Measurements from ENCODE around the gene RAI1.

The RAI1 gene

GRCh38 chr17:17667231-17667630, 14.0 kb upstream of the RAI1 start:
- ChIA-PET CTCF (interaction anchor here (0.7 to 0.9 kb wide), 2 partner anchors 14 to 15 kb away, joined by 3 read pairs; no protein-coding TSS in a partner anchor), POLR2A (no interaction called here)
- no peak for TF ChIP-seq SP1 (IDR thresholded peaks at IDR 0.05)
- TF ChIP-seq L3MBTL2 (conservative IDR thresholded peaks at IDR 0.05): no peak
- no peak for TF ChIP-seq FOXK2 (IDR thresholded peaks at IDR 0.05)
- no peak for TF ChIP-seq FOXA1 (IDR thresholded peaks at IDR 0.05)
- TF ChIP-seq PKNOX1 (IDR thresholded peaks at IDR 0.05): no peak
- no peak for TF ChIP-seq TARDBP (IDR thresholded peaks at IDR 0.05)
- TF ChIP-seq ZNF384 (IDR thresholded peaks at IDR 0.05): no peak
- TF ChIP-seq FOXM1 (IDR thresholded peaks at IDR 0.05; ENCODE audit: borderline replicate concordance): no peak
- TF ChIP-seq CTBP1 (IDR thresholded peaks at IDR 0.05; ENCODE audit: borderline replicate concordance): no peak
- TF ChIP-seq HDGF (IDR thresholded peaks at IDR 0.05; ENCODE audit: borderline replicate concordance): no peak

GRCh38 chr17:17667947-17668346, 13.3 kb upstream of the RAI1 start:
- TF ChIP-seq FOXM1 (IDR thresholded peaks at IDR 0.05; ENCODE audit: borderline replicate concordance): no peak
- TF ChIP-seq ELF4 (IDR thresholded peaks at IDR 0.05): no peak
- no peak for TF ChIP-seq LEF1 (IDR thresholded peaks at IDR 0.05; ENCODE audit: borderline replicate concordance)
- TF ChIP-seq ARNT (IDR thresholded peaks at IDR 0.05): no peak
- TF ChIP-seq FOXK2 (IDR thresholded peaks at IDR 0.05): no peak
- no peak for TF ChIP-seq NFRKB (IDR thresholded peaks at IDR 0.05)
- no peak for TF ChIP-seq L3MBTL2 (conservative IDR thresholded peaks at IDR 0.05)
- no peak for TF ChIP-seq SUZ12 (IDR thresholded peaks at IDR 0.05)
- no peak for TF ChIP-seq HDGF (IDR thresholded peaks at IDR 0.05; ENCODE audit: borderline replicate concordance)
- no peak for TF ChIP-seq CTBP1 (IDR thresholded peaks at IDR 0.05; ENCODE audit: borderline replicate concordance)
- no peak for TF ChIP-seq SP1 (IDR thresholded peaks at IDR 0.05)
- TF ChIP-seq TARDBP (IDR thresholded peaks at IDR 0.05): no peak
- no peak for TF ChIP-seq BHLHE40 (IDR thresholded peaks at IDR 0.05; ENCODE audit: borderline replicate concordance)
- TF ChIP-seq PKNOX1 (IDR thresholded peaks at IDR 0.05): no peak
- CTCF ChIA-PET: interaction anchor here (0.7 kb wide), 2 partner anchors 13 to 27 kb away, joined by 3 read pairs; no protein-coding TSS in a partner anchor
- DNase-seq (ENCODE audit: extremely low spot score): no peak
- POLR2A ChIA-PET: interaction anchor here (1.8 kb wide), 1 partner anchor 168 kb away, joined by 7 read pairs; the partner anchor contains the start of gene SREBF1

More at GRCh38 chr17:17667231-17667630, 14.0 kb upstream of the RAI1 start:
- DNase-seq (ENCODE audit: extremely low spot score): no peak

- ChIA-PET POLR2A (interaction anchor here (1.8 kb wide), 1 partner anchor 168 kb away, joined by 7 read pairs; the partner anchor contains the start of gene SREBF1), CTCF (interaction anchor here (0.7 kb wide), 1 partner anchor 27 kb away, joined by 3 read pairs; no protein-coding TSS in a partner anchor)
- TF ChIP-seq ZNF384 (IDR thresholded peaks at IDR 0.05) (no peak), TARDBP (IDR thresholded peaks at IDR 0.05) (no peak), L3MBTL2 (conservative IDR thresholded peaks at IDR 0.05) (no peak), ELF4 (IDR thresholded peaks at IDR 0.05) (no peak), LEF1 (IDR thresholded peaks at IDR 0.05; ENCODE audit: borderline replicate concordance) (no peak), PKNOX1 (IDR thresholded peaks at IDR 0.05) (no peak), NFRKB (IDR thresholded peaks at IDR 0.05) (no peak), BHLHE40 (IDR thresholded peaks at IDR 0.05; ENCODE audit: borderline replicate concordance) (no peak), FOXA1 (IDR thresholded peaks at IDR 0.05) (no peak)
- no peak for DNase-seq (ENCODE audit: extremely low spot score)
Measured at GRCh38 chr17:17668358-17668757, 12.9 kb upstream of the RAI1 start.

GRCh38 chr17:17668775-17669579, 12.3 kb upstream of the RAI1 start:
- TF ChIP-seq L3MBTL2 (conservative IDR thresholded peaks at IDR 0.05) (no peak), FOXA1 (IDR thresholded peaks at IDR 0.05) (no peak), LEF1 (IDR thresholded peaks at IDR 0.05; ENCODE audit: borderline replicate concordance) (no peak), SUZ12 (IDR thresholded peaks at IDR 0.05) (no peak)
- ChIA-PET CTCF (no interaction called here), POLR2A (interaction anchor here (1.8 kb wide), 1 partner anchor 167 kb away, joined by 7 read pairs; the partner anchor contains the start of gene SREBF1)
- DNase-seq (ENCODE audit: extremely low spot score): no peak

- ChIA-PET CTCF (interaction anchor here (0.6 kb wide), 2 partner anchors 14 to 258 kb away, joined by 3 read pairs; no protein-coding TSS in a partner anchor), POLR2A (interaction anchor here (1.2 to 1.8 kb wide), 3 partner anchors 10 to 369 kb away, joined by 4 to 7 read pairs (median 6); partner anchors contain the start of gene SREBF1)
- TF ChIP-seq NFRKB (IDR thresholded peaks at IDR 0.05) (no peak), LEF1 (IDR thresholded peaks at IDR 0.05; ENCODE audit: borderline replicate concordance) (no peak), PKNOX1 (IDR thresholded peaks at IDR 0.05) (no peak), TARDBP (IDR thresholded peaks at IDR 0.05) (no peak), HDGF (IDR thresholded peaks at IDR 0.05; ENCODE audit: borderline replicate concordance) (no peak), FOXM1 (IDR thresholded peaks at IDR 0.05; ENCODE audit: borderline replicate concordance) (no peak), FOXK2 (IDR thresholded peaks at IDR 0.05) (no peak), CTBP1 (IDR thresholded peaks at IDR 0.05; ENCODE audit: borderline replicate concordance) (no peak), ZNF384 (IDR thresholded peaks at IDR 0.05) (no peak), ELF4 (IDR thresholded peaks at IDR 0.05) (no peak), ARNT (IDR thresholded peaks at IDR 0.05) (no peak)
- DNase-seq (ENCODE audit: extremely low spot score): no peak
Measured at GRCh38 chr17:17669580-17670235, 11.6 kb upstream of the RAI1 start.

Measured in HEK293T (cell line).